ENCODE measurements around the gene HLA-DQA1. TPM values are rescaled to one million over a fixed set of nuclear protein-coding genes. Genes with fewer than 3 reads are reported as not detected.

HLA-DQA1 gene
- total RNA-seq, 1 experiment from 2014 or later, result not detected

- H3K36me3 Mint-ChIP-seq (ENCODE audit: insufficient read depth, unreplicated experiment), result no peaks in the 10 kb centered on the region
Observed at GRCh38 chr6:32679492-32679891, 42.3 kb downstream of the HLA-DQA1 start.

GRCh38 chr6:32680055-32680454, 42.8 kb downstream of the HLA-DQA1 start:
- ChIA-PET CTCF (no interaction called here), POLR2A (no interaction called here)
- H3K4me1 Mint-ChIP-seq (ENCODE audit: insufficient read depth, unreplicated experiment), result no peaks in the 10 kb centered on the region
- no peak for DNase-seq (ENCODE audit: unreplicated experiment)
- H3K27me3 Mint-ChIP-seq (ENCODE audit: insufficient read depth, unreplicated experiment), result peaks cover 86% of the 10 kb centered on the region
- no TSS peak for BruUV-seq (replicated peaks)
- TF ChIP-seq CTCF (IDR thresholded peaks at IDR 0.05; ENCODE audit: unreplicated experiment), result no peak
- H3K9me3 Mint-ChIP-seq (ENCODE audit: unreplicated experiment), result no peaks in the 10 kb centered on the region
- no peaks in the 10 kb centered on the region for H3K36me3 Mint-ChIP-seq (ENCODE audit: insufficient read depth, unreplicated experiment)
- no peak overlapping the region for H3K4me3 Mint-ChIP-seq (ENCODE audit: unreplicated experiment)
- intact Hi-C loops (cut with micrococcal nuclease), result loop anchor here (10.0 kb wide), 1 partner anchor 55 kb away; no protein-coding TSS in a partner anchor
- no peak overlapping the region for H3K27ac Mint-ChIP-seq (ENCODE audit: low read depth, unreplicated experiment)

More at GRCh38 chr6:32679492-32679891, 42.3 kb downstream of the HLA-DQA1 start:
- POLR2A ChIA-PET, result no interaction called here
- H3K4me1 Mint-ChIP-seq (ENCODE audit: insufficient read depth, unreplicated experiment), result no peaks in the 10 kb centered on the region
- BruUV-seq (replicated peaks), result no TSS peak
- intact Hi-C loops (cut with micrococcal nuclease), result no loop called here
- H3K4me3 Mint-ChIP-seq (ENCODE audit: unreplicated experiment), result no peak overlapping the region
- DNase-seq (ENCODE audit: unreplicated experiment), result no peak
- no peaks in the 10 kb centered on the region for H3K9me3 Mint-ChIP-seq (ENCODE audit: unreplicated experiment)
- TF ChIP-seq CTCF (IDR thresholded peaks at IDR 0.05; ENCODE audit: unreplicated experiment), result no peak
- H3K27ac Mint-ChIP-seq (ENCODE audit: low read depth, unreplicated experiment), result no peak overlapping the region
- peaks cover 80% of the 10 kb centered on the region for H3K27me3 Mint-ChIP-seq (ENCODE audit: insufficient read depth, unreplicated experiment)
- CTCF ChIA-PET, result no interaction called here

GRCh38 chr6:32684246-32684645, 47.0 kb downstream of the HLA-DQA1 start:
- TF ChIP-seq CTCF (IDR thresholded peaks at IDR 0.05; ENCODE audit: unreplicated experiment), result no peak
- no peaks in the 10 kb centered on the region for H3K9me3 Mint-ChIP-seq (ENCODE audit: unreplicated experiment)
- intact Hi-C loops (cut with micrococcal nuclease), result loop anchor here (10.0 kb wide), 1 partner anchor 59 kb away; no protein-coding TSS in a partner anchor
- no peak overlapping the region for H3K4me3 Mint-ChIP-seq (ENCODE audit: unreplicated experiment)
- peaks cover 86% of the 10 kb centered on the region for H3K27me3 Mint-ChIP-seq (ENCODE audit: insufficient read depth, unreplicated experiment)
- H3K27ac Mint-ChIP-seq (ENCODE audit: low read depth, unreplicated experiment), result no peak overlapping the region
- DNase-seq (ENCODE audit: unreplicated experiment), result no peak
- H3K36me3 Mint-ChIP-seq (ENCODE audit: insufficient read depth, unreplicated experiment), result peaks cover 6% of the 10 kb centered on the region
- BruUV-seq (replicated peaks), result no TSS peak
- POLR2A ChIA-PET, result no interaction called here
- no peaks in the 10 kb centered on the region for H3K4me1 Mint-ChIP-seq (ENCODE audit: insufficient read depth, unreplicated experiment)
- CTCF ChIA-PET, result no interaction called here

- BruUV-seq (replicated peaks), result no TSS peak
- no peak for TF ChIP-seq CTCF (IDR thresholded peaks at IDR 0.05; ENCODE audit: unreplicated experiment)
- Mint-ChIP-seq H3K4me1 (ENCODE audit: insufficient read depth, unreplicated experiment) (no peaks in the 10 kb centered on the region), H3K27ac (ENCODE audit: low read depth, unreplicated experiment) (no peak overlapping the region), H3K36me3 (ENCODE audit: insufficient read depth, unreplicated experiment) (peaks cover 6% of the 10 kb centered on the region), H3K27me3 (ENCODE audit: insufficient read depth, unreplicated experiment) (peaks cover 90% of the 10 kb centered on the region), H3K9me3 (ENCODE audit: unreplicated experiment) (no peaks in the 10 kb centered on the region), H3K4me3 (ENCODE audit: unreplicated experiment) (no peak overlapping the region)
- ChIA-PET POLR2A (no interaction called here), CTCF (no interaction called here)
- intact Hi-C loops (cut with micrococcal nuclease), result loop anchor here (10.0 kb wide), 1 partner anchor 61 kb away; no protein-coding TSS in a partner anchor
- no peak for DNase-seq (ENCODE audit: unreplicated experiment)
Observed at GRCh38 chr6:32685603-32686002, 48.4 kb downstream of the HLA-DQA1 start.
